Measurements from ENCODE around the gene RMND5B. TPM values are rescaled to one million over a fixed set of nuclear protein-coding genes. Genes with fewer than 3 reads are reported as not detected.

The RMND5B gene
- total and polyA plus RNA-seq, 10 of the 15 experiments (the other 5 are each of a cell fraction or from before 2014, with no cell fraction given): 1.6 to 50.7 (median 30.9) TPM

- TF ChIP-seq NFXL1 (IDR thresholded peaks at IDR 0.05; ENCODE audit: borderline replicate concordance) (no peak), ZBTB33 (IDR thresholded peaks at IDR 0.05) (no peak), HDGF (IDR thresholded peaks at IDR 0.05) (no peak), NR2C2 (IDR thresholded peaks at IDR 0.05; ENCODE audit: borderline replicate concordance, control insufficient read depth, insufficient read length, low read depth) (no peak), TCF12 (IDR thresholded peaks at IDR 0.05; ENCODE audit: low read depth, low read length) (peak; percentile 91), EED (IDR thresholded peaks at IDR 0.05; ENCODE audit: low read depth) (0 out of 2 replicates have a peak, but pooled peaks have one; percentile 22), CHD4 (IDR thresholded peaks at IDR 0.05) (no peak), IKZF1 (conservative IDR thresholded peaks at IDR 0.05) (peak; percentile 60), SMAD1 (IDR thresholded peaks at IDR 0.05; ENCODE audit: low read depth, partially characterized antibody) (no peak), MEF2B (IDR thresholded peaks at IDR 0.05; ENCODE audit: partially characterized antibody, poor library complexity, severe bottlenecking) (peak; percentile 46), KDM1A (IDR thresholded peaks at IDR 0.05; ENCODE audit: borderline replicate concordance) (no peak), FOXM1 (IDR thresholded peaks at IDR 0.05; ENCODE audit: low read depth, low read length) (no peak), ATF7 (IDR thresholded peaks at IDR 0.05; ENCODE audit: low read depth) (no peak), RAD21 (IDR thresholded peaks at IDR 0.05; ENCODE audit: insufficient read depth, low read depth, low read length) (no peak), DPF2 (IDR thresholded peaks at IDR 0.05) (0 out of 2 replicates have a peak, but pooled peaks have one; percentile 49), FOS (IDR thresholded peaks at IDR 0.05; ENCODE audit: borderline replicate concordance, extremely low read depth, insufficient read length) (no peak), EP300 (IDR thresholded peaks at IDR 0.05; ENCODE audit: borderline replicate concordance in 1 of 2, control insufficient read depth in 1 of 2, low read depth in 2 of 2, low read length in 2 of 2) (no peak), ATF3 (IDR thresholded peaks at IDR 0.05; ENCODE audit: borderline replicate concordance, extremely low read depth, low read depth, low read length) (no peak), YY1 (IDR thresholded peaks at IDR 0.05; ENCODE audit: low read depth, low read length) (no peak), RB1 (IDR thresholded peaks at IDR 0.05; ENCODE audit: borderline replicate concordance) (no peak), RUNX3 (IDR thresholded peaks at IDR 0.05; ENCODE audit: low read length) (no peak), RBBP5 (conservative IDR thresholded peaks at IDR 0.05) (no peak), CBX3 (IDR thresholded peaks at IDR 0.05; ENCODE audit: borderline replicate concordance, low read depth) (no peak), POLR2AphosphoS2 (IDR thresholded peaks at IDR 0.05; ENCODE audit: low read depth, low read length) (no peak), NR2C1 (IDR thresholded peaks at IDR 0.05) (no peak), SREBF2 (IDR thresholded peaks at IDR 0.05; ENCODE audit: low read length) (no peak), ZBED1 (IDR thresholded peaks at IDR 0.05; ENCODE audit: borderline replicate concordance) (no peak), MYB (IDR thresholded peaks at IDR 0.05; ENCODE audit: borderline replicate concordance, low read depth, low read length) (no peak), MYC (IDR thresholded peaks at IDR 0.05; ENCODE audit: insufficient read depth, insufficient read length, insufficient replicate concordance, low read length, severe bottlenecking) (no peak), SPI1 (IDR thresholded peaks at IDR 0.05; ENCODE audit: borderline replicate concordance, insufficient read depth, low read depth, low read length) (0 out of 2 replicates have a peak, but pooled peaks have one; percentile 17)
Measured at GRCh38 chr5:178117923-178118701, 12.7 kb upstream of the RMND5B start (continued).

All from GM12878 (cell line).